ENCODE measurements around the gene MORN1. TPM values are rescaled to one million over a fixed set of nuclear protein-coding genes. Genes with fewer than 3 reads are reported as not detected.

The MORN1 gene
- total RNA-seq, 6 experiments from 2014 or later, result 5.3 to 8.9 (median 6.9) TPM

DNA sequence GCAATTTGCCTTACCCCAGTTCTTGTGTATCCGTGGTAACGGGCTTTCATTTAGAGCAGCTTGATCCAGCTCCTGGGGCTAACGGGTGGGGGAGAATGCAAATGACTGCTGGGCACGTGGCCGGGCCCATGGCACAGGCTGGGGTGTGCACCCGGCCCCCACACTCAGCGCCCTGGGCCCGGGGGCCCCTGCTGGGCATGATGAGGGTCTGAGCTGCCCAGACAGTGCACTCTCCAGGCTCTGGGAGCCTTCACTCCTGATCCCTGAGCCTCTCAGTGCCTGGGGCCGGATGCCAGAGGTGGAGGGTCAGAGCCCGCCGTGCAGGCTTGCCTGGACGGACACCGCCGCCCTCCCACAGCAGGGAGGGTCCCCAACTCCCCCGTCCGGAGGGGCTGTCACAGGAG is 41.1 kb upstream of the MORN1 start:
- no peaks in the 10 kb centered on the region for H3K36me3 Mint-ChIP-seq (ENCODE audit: low read depth)
- H3K4me3 Mint-ChIP-seq, result no peak overlapping the region
- DNase-seq, result no peak
- TF ChIP-seq, protein P1, sequence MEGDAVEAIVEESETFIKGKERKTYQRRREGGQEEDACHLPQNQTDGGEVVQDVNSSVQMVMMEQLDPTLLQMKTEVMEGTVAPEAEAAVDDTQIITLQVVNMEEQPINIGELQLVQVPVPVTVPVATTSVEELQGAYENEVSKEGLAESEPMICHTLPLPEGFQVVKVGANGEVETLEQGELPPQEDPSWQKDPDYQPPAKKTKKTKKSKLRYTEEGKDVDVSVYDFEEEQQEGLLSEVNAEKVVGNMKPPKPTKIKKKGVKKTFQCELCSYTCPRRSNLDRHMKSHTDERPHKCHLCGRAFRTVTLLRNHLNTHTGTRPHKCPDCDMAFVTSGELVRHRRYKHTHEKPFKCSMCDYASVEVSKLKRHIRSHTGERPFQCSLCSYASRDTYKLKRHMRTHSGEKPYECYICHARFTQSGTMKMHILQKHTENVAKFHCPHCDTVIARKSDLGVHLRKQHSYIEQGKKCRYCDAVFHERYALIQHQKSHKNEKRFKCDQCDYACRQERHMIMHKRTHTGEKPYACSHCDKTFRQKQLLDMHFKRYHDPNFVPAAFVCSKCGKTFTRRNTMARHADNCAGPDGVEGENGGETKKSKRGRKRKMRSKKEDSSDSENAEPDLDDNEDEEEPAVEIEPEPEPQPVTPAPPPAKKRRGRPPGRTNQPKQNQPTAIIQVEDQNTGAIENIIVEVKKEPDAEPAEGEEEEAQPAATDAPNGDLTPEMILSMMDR (IDR thresholded peaks at IDR 0.05), result no peak
- peaks cover 25% of the 10 kb centered on the region for H3K27me3 Mint-ChIP-seq (ENCODE audit: insufficient read depth)
- no peaks in the 10 kb centered on the region for H3K4me1 Mint-ChIP-seq (ENCODE audit: low read depth)
- no peaks in the 10 kb centered on the region for H3K9me3 Mint-ChIP-seq
- no peak overlapping the region for H3K27ac Mint-ChIP-seq

DNA sequence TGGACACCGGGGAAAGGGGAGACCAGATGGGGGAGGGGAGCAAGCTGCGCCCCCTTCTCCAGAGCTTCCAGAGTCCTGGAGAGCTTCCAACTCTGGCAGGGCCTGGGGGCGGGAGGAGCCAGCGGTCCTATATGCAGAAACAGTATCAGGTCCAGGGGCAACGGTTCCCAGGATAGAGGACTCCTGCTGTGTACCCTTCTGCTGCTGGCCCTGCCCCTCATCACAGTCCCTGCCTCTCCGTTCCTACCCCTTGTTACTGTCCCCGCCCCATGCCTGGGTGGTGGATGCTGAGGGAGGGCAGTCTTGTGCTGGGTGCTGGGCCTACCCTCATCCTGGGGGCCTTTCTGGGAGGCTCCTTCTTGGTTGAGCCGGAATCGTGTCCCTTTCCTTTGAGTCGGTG is 40.2 kb upstream of the MORN1 start:
- Mint-ChIP-seq H3K4me3 (no peak overlapping the region), H3K4me1 (ENCODE audit: low read depth) (no peaks in the 10 kb centered on the region), H3K36me3 (ENCODE audit: low read depth) (no peaks in the 10 kb centered on the region)

DNA sequence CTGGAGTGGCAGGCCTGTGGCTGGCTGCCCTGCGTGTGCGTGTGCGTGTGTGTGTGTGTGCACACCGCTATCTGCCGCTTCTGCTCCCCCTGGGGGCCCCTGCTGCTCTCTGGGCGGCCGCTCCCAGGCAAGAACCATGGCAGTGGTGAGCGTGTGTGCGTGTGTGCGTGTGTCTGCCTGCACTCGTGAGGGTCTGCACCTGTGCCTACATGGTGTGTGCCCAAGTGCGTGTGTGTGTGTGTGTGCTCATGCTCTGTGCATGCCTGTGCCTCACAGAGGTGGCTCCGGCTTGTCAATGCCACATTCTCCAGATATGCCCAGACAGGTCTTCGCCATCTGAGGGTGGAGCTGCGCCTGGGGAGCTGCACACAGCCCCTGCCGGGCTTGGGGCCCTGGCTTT is 39.7 kb upstream of the MORN1 start:
- Mint-ChIP-seq H3K9me3 (no peaks in the 10 kb centered on the region), H3K4me3 (no peak overlapping the region), H3K27me3 (ENCODE audit: insufficient read depth) (peaks cover 28% of the 10 kb centered on the region), H3K27ac (no peak overlapping the region), H3K36me3 (ENCODE audit: low read depth) (no peaks in the 10 kb centered on the region), H3K4me1 (ENCODE audit: low read depth) (no peaks in the 10 kb centered on the region)
- no peak for DNase-seq
- TF ChIP-seq, protein P1 (IDR thresholded peaks at IDR 0.05), result no peak

More for the DNA sequence above, 40.2 kb upstream of the MORN1 start:
- no peak for DNase-seq
- H3K27ac Mint-ChIP-seq, result no peak overlapping the region
- H3K9me3 Mint-ChIP-seq, result no peaks in the 10 kb centered on the region
- TF ChIP-seq, protein P1 (IDR thresholded peaks at IDR 0.05), result no peak
- H3K27me3 Mint-ChIP-seq (ENCODE audit: insufficient read depth), result peaks cover 25% of the 10 kb centered on the region

- H3K4me3 Mint-ChIP-seq, result no peak overlapping the region
- DNase-seq, result no peak
- TF ChIP-seq, protein P1 (IDR thresholded peaks at IDR 0.05), result no peak
- no peak overlapping the region for H3K27ac Mint-ChIP-seq
- H3K4me1 Mint-ChIP-seq (ENCODE audit: low read depth), result no peaks in the 10 kb centered on the region
- H3K36me3 Mint-ChIP-seq (ENCODE audit: low read depth), result no peaks in the 10 kb centered on the region
- peaks cover 33% of the 10 kb centered on the region for H3K27me3 Mint-ChIP-seq (ENCODE audit: insufficient read depth)
- H3K9me3 Mint-ChIP-seq, result no peaks in the 10 kb centered on the region
These were observed 39.2 kb upstream of the MORN1 start for GRCh38 chr1:2430592-2430973.

DNA sequence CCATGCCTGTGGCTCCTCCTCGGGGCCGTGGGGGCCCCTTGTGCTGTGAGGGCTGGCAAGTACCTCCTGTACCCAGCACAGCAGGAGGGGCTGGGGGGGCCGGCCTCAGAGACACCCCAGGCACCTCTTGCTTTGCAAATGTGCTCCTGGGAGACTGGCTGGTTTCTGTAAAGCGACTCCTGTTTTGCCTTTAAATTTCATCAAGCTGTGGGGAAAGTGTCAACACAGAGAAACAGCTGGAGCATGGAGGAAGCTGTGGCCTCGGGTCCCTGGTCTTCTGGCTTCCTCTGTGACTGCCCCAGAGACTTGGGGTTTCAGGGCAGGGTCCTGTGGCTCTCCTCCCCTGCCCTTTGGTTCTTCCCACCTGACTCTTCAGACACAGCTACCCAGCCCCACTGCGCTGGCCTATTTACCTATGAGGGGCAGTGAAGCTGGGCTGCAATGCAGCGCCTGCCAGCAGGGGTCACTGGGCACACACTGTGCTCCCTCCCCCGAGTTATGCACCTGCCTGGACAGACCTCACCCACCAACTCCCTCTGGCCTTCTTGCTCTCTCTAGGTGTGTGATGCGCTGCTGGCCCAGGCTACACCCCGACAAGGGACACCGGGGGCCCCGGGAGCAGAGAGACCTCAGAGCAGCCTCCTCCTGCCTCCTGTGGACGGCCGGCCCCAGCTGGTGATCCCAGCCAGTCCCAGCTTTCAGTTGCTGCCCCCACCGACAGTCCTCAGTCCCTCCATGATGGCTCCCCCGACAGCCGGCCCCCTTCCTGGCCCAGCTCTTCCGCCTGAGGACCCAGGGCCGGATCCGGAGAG is 38.6 kb upstream of the MORN1 start:
- DNase-seq, result no peak
- Mint-ChIP-seq H3K27me3 (ENCODE audit: insufficient read depth) (peaks cover 30% of the 10 kb centered on the region), H3K27ac (no peak overlapping the region), H3K4me1 (ENCODE audit: low read depth) (no peaks in the 10 kb centered on the region), H3K4me3 (no peak overlapping the region), H3K36me3 (ENCODE audit: low read depth) (no peaks in the 10 kb centered on the region), H3K9me3 (no peaks in the 10 kb centered on the region)
- TF ChIP-seq, protein P1 (IDR thresholded peaks at IDR 0.05), result peak; percentile 80
